SKM-1 (cell line): Measurements from ENCODE around the gene GSTT2.
"Not testable (repeated sequence)": the region's sequence is repeated elsewhere in the genome, so short reads cannot be mapped to it uniquely, and the experiment has no call there.

ENCODE experiments used
- DNase-seq: peaks from one replicate; lab custom pipeline; 2025; ENCODE audit not compliant: unreplicated experiment; lab: John Stamatoyannopoulos, UW

Gene GSTT2

DNA sequence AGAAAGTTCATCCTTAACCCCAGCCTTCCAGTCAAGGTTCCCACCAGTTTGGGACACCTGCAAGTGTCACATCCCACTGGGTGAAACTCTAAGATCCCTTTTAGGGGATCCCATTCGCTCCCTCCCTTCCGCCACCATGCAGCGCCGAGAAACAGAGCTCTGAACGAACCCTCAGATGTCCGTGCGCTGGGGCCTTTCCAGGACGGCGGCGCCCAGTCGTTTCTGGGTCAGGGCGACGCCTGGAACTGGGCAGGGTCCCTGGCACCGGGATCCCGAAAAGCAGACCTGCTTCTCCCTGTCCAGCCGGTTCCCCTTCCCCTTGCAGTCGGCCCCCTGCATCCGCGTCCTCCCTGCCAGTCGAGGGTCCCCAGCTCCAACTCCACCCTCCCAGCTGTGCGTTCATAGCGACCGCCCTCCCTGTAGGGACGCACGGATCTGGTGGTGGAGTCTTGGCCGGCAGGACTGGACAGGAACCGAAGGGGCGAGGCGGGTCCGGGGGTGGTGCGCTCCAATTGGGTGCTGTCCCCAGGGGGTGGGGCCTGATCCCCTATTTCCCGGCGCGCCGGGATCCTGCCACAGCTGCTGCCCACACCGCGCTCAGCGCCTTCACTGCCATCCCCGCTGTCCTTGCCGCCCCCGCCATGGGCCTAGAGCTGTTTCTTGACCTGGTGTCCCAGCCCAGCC lies at the start of gene GSTT2:
Gene GSTT2, plus strand, starts transcription at position 578 of the 684 bp plus-strand sequence.
- DNase-seq = not testable (repeated sequence)

DNA sequence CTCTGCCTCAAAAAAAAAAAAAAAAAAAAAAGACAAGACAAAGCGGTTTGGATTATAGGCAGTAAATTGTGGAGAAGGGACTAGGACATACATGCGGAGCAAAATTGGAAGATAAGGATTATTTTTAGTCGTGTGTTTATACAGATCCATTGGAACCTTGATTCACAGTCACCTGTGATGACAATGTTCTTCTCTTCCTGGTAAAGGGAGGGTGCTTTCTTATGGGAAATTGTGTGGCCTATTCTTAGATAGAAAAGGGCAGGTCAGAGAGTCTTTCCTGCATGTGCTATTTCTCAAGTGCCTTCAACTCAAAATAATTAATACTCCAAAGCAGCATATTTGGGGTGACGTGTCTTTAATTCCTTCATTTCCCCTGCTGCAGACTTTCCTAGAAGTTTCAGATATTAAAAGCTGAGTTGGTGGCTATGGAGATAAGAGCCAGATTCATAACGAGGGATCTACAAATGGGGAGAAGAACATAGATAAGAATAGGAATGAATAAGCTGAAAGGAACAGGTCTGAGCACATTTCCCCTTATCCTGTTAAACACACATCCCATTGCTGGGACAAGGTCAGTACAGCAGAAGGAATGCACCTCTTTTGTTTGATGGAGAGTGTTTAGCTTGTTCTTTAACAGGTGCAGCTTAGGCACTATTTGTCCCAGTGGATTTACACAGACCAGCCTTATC lies 41.5 kb upstream of the GSTT2 start:
- DNase-seq = no peak

DNA sequence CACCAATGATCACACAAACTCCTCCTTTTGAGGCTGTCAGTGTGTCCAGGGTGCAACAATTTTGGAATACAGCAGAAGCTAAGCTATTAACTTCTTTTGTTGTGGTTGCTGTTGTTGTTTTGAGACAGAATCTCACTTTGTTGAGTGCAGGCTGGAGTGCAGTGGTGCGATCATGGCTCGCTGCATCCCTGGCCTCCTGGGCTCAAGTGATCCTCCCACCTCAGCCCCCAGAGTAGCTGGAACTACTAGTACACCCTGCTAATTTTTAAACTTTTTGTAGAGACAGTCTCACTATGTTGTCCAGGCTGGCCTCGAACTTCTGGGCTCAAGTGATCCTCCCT lies 40.9 kb upstream of the GSTT2 start:
- DNase-seq = no peak

DNA sequence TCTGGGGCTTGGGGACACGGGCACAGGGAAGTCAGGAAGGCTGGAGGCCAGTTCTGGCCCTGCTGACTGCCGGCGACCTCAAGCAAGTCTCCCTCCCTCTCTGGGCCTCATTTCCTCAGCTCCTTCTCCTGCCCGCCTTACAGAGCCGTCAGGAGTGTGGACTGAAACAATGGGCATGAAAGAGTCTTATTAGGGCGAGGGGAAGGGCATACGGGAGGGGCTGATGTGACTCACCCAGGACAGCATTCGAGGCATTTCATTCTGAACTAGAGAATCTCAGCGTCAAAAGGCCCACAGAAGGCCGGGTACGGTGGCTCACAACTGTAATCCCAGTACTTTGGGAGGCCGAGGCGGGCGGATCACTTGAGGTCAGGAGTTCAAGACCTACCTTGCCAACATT lies 39.8 kb upstream of the GSTT2 start:
- DNase-seq = not testable (repeated sequence)

DNA sequence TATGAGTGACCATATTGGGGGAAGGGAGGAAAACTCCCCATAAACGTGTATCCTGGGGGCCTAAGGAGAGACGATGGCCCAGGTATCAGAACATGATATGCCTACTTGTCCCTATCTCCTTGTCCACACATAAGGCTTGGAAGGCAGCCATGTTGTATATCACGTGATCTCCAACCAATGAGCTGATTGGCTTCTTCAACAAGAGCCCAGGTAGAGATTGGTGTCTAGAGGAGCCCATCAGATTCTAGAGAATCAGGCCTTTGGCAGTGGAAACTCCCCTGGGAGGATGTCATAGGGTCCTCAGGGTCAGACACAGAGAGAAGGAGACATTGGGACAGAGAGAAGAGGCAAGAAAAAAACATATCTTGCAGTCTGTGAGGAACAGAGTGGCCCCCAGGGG lies 32.5 kb upstream of the GSTT2 start:
- not testable (repeated sequence) for DNase-seq

DNA sequence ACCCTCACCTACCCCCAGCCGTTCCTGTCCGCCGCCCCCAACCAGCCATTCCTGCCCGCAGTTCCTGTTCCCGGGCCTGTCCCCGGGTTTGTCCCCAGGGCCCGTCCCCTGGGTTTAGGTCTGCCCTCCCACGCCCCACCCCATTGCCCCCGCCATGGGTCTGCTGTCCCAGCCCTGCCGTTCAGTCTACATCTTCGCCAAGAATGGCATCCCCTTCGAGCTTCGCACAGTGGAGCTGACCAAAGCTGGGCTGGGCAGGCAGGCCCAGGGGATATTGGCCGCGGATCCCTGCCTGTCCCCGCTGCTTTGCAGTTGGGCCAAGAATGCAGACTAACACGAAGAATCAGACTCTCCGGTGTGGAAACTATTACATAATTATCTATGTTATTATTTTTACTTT lies 30.2 kb upstream of the GSTT2 start:
- not testable (repeated sequence) for DNase-seq

DNA sequence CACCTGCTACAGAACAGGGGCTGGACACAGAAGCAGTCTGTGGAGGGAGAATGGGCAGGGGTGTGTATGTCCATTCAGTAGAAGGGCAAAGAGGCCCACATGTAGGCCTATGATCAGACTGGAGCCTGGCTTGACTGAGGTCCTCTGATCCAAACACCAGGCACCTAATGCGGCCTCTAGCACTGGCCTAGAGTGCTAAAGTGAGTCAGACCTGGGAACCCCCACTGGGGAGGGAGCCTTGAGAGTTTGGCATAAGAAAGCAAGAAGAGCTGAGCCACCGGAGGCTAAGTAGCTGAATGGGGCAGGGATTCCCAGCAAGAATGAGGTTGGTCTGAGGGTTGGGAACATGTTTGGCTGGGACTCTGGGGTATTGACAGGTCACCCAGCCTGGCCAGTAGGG lies 28.6 kb upstream of the GSTT2 start:
- DNase-seq = not testable (repeated sequence)

DNA sequence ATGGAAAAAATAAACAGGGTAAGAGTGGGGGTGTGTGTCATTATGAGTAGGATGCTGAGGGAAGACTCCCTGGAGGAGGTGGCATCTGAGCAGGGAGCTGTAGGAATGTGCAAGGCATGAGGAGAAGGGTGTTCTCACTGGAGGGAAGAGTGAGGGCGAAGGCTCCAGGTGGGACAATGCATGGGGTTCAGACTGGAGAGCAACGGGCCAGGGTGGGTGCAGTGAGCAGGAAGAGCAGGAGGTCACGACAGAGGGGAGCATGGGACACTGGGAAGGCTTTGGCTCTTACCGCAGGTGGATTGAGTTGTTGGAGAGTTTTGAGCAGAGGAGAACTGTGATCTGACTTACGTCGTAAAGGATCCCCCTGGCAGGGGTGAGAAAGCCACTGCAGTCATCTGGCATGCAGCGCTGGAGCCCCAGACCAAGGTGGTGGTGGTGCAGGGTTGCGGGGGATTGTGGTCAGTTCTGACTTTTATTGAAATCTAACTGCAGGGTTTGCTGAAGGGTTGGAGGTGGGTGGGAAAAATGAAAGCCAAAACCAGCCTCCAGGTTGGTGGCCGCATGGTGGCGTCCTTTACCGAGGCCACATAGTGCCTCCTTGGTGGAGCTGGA lies 27.0 kb upstream of the GSTT2 start:
- not testable (repeated sequence) for DNase-seq

DNA sequence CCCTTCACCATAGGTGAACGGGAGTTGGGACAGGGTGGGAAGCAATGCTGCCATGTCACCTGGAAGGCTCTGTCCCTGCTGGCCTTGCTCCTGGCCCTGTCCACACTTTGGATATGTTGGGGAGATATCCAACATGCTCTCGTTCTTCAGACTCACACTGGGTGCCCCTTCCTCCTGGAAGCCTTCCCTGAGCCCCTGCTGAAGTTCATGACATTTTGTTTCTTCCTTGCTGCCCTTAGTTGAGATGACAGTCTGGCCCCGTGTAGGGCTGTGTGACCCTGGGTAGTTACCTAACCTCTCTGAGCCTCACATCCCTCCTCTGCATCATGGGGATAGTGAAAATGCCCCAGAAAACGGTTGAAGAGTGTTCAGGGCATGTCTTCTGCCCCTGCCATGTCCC lies 26.4 kb upstream of the GSTT2 start:
- not testable (repeated sequence) for DNase-seq

DNA sequence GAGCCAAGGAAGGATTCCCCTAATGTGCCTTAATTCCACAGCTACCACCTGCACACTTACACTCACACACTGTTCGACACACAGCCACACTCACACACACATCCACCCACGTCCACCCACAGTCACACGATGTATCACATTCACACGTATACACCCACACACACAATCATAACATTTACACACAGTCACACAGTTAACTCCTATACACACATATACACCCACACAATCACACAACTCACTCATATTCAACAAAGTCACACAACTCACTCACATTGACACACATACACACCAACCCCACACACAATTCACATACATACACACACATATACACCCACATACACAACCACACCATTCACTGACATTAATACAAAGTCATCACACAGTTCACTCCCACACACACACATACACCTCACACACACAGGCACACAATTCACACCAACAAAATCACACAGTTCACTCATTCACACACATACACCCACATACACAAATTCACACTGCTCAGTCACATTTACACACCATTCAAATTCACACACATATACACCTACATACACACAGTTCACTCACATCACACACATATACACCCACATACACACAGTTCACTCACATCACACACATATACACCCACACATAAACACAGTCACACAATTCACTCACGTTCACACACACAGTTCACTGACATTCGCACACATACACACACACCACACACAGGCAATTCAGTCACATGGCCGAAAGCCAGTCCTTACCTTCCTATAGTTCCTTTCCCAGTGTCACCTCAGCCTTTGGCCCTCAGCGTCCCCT lies 25.5 kb upstream of the GSTT2 start:
- not testable (repeated sequence) for DNase-seq

DNA sequence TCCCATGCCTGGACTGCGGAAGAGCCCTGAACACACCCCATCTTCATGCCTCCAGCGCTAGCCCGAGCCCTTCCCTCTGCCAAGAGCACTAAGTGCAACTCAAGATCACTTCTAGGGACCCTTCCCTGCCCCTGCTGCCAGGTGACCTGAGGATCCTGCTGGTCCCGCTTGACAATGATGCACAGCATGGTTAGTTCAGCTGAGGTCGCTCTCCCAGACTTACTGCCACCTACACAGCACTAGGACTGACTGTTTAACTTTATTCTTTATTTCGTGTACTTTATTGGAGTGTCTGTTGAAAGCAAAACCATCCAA lies 25.0 kb upstream of the GSTT2 start:
- not testable (repeated sequence) for DNase-seq

DNA sequence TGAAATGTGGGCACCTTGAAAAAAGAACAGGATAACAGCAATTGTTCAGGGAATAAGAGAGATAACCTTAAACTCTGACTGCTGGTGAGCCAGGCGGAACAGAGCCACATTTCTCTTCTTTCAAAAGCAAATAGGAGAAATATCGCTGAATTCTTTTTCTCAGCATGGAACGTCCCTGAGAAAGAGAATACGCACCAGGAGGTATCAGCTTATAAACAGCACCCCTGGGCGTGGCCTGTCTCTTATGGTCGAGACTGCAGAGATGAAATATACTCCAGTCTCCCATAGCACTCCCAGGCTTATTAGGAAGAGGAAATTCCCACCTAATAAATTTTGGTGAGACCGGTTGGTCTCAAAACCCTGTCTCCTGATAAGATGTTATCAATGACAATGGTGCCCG lies 24.0 kb upstream of the GSTT2 start:
- not testable (repeated sequence) for DNase-seq

DNA sequence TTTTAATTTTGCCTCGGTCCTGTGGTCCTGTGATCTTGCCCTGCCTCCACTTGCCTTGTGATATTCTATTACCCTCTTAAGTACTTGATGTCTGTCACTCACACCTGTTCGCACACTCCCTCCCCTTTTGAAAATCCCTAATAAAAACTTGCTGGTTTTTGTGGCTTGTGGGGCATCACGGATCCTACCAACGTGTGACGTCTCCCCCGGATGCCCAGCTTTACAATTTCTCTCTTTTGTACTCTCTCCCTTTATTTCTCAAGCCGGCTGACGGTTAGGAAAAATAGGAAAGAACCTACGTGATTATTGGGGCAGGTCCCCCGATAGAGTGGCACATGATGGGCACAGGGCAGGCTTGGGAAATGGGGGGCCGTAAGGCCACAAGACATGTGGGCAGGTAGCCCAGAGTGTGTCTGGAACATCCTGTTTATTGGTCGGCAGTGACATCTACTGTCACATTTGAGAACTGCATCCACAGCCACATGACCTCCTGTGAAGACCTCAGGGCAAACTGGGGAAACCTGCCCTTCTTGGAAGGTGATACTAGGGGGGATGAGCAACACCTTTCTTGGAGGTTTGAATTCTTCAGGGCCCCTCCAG lies 23.5 kb upstream of the GSTT2 start:
- DNase-seq = peak; percentile 7

DNA sequence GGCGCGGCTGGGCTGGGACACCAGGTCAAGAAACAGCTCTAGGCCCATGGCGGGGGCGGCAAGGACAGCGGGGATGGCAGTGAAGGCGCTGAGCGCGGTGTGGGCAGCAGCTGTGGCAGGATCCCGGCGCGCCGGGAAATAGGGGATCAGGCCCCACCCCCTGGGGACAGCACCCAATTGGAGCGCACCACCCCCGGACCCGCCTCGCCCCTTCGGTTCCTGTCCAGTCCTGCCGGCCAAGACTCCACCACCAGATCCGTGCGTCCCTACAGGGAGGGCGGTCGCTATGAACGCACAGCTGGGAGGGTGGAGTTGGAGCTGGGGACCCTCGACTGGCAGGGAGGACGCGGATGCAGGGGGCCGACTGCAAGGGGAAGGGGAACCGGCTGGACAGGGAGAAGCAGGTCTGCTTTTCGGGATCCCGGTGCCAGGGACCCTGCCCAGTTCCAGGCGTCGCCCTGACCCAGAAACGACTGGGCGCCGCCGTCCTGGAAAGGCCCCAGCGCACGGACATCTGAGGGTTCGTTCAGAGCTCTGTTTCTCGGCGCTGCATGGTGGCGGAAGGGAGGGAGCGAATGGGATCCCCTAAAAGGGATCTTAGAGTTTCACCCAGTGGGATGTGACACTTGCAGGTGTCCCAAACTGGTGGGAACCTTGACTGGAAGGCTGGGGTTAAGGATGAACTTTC lies 18.7 kb upstream of the GSTT2 start, which contains the start of gene GSTT2B:
Gene GSTT2B, minus strand, starts transcription at position 112 of the 688 bp plus-strand sequence. Its CDS starts 64 bp downstream, at position 48.
- DNase-seq = not testable (repeated sequence)

DNA sequence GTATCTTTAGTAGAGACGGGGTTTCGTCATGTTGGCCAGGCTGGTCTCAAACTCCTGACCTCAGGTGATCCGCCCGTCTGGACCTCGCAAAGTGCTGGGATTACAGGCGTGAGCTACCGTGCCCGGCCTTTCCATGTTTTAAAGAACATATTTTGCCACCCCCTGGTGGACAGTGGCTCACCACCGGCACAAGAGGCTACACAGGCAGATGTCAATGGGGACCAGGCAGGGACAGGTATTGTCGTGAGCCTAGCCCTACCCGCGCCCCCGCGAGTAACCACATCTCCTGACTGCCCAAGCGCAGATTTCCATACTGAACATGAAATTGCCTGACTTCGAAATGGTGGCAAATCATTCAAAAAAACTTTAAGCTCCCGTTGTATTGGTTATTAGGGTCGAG lies 13.8 kb upstream of the GSTT2 start:
- not testable (repeated sequence) for DNase-seq

DNA sequence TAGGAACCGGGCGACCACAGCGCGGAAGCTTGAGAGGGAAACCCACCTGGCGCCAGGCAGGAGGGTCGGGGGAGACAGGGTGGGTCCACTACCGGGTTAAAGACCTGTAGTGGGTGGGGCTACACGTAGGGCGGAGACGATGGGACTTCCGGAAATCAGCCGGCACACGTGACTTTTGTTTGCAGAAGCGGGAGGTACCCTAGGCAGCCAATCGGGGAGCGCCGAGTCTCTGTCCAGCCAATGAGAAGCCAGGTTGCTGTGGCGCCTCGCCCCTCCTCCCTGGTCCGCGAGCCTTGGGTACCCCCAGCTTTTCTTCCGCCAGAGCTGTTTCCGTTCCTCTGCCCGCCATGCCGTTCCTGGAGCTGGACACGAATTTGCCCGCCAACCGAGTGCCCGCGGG lies 13.4 kb upstream of the GSTT2 start, which contains the start of gene DDTL:
Gene DDTL, plus strand, starts transcription at position 321 of the 400 bp plus-strand sequence. Its CDS starts 27 bp downstream, at position 348.
- DNase-seq = not testable (repeated sequence)

DNA sequence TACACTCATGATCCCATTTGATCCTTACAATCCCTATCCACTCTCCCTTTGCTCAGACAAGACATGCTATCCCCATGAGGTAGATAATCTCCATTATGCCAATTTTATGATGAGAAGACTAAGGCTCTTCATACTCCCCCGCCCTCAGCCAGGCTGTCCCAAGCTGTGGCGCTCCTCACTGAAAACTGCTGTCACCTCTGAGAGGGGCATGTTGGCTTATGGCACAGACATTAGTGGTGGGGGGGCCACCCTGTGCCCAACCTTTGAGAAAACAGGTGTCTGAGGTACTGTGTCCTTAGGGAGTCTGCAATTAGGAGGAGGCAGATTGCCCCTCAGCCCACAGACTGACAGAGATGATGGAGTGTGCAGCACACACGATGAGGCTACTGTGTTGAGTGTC lies 10.9 kb upstream of the GSTT2 start:
- no peak for DNase-seq

DNA sequence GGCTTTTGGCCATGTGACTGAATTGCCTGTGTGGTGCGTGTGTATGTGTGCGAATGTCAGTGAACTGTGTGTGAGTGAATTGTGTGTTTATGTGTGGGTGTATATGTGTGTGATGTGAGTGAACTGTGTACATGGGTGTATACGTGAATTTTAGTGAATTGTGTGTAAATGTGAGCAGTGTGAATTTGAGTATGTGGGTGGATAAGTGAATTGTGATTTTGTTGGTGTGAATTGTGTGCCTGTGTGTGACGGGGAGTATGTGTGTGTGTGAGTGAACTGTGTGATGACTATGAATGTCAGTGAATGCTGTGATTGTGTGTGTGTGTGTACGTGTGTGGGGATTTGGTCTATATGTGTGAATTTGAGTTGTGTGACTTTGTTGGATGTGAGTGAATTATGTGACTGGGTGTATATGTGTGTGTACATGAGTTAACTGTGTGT lies 9.7 kb upstream of the GSTT2 start:
- DNase-seq = no peak

DNA sequence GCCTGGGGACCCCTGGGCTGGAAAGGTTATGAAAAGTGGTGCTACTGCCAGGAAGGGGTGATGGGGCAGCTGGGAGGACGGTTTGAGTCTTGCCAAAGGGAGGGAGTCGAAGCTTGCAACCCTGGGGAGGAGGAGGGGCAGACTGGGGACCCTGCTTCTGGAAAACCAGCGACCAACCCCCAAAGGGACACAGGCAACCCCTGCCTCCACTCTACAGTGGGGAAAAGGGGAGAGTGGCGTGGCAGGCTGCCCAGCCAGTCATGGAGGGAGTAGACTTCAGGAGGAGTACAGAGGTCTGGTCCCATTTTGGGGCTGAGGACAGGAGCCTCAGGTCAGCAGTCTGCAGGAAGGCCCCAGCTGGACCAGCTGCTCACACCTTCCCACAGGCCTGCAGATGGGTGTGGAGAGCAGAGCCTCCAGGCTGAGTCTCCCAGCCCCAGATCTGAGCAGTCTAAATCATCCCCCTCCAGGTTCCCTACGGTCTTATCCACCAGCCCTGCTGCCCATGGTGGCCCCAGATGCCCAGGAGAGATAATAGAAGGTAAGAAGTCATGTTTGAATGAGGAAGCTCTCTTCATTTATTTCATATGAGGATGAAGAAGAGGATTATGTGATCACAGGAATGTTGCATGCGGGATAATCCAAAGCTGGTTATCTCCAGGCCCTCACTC lies 9.0 kb upstream of the GSTT2 start:
- no peak for DNase-seq

DNA sequence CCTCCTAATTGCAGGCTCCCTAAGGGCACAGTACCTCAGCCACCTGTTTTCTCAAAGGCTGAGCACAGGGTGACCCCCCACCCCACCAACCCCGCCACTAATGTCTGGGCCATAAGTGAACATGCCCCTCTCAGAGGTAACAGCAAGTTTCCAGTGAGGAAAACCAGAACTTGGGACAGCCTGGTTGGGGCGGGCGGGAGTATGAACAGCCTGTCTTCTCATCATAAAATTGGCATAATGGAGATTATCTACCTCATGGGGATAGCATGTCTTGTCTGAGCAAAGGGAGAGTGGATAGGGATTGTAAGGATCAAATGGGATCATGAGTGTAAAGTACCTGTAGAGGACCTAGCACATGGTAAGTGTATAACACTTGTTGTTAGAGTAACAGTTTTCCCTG lies 8.0 kb upstream of the GSTT2 start:
- DNase-seq = not testable (repeated sequence)
